HG03432 (cell line): ENCODE measurements around the gene GTF3C5.
A peak's percentile ranks its signal among the peaks of the same experiment; 100 is the strongest.
"Not testable (repeated sequence)": the region's sequence is repeated elsewhere in the genome, so short reads cannot be mapped to it uniquely, and the experiment has no call there.

Source experiments
- ATAC-seq: cut with Tn5 transposase; IDR thresholded peaks from one replicate; pipeline ENCODE4 v1.9.1; 2021; ENCODE audit warnings: mild to moderate bottlenecking, moderate library complexity; ENCODE audit not compliant: unreplicated experiment

GTF3C5 gene, protein sequence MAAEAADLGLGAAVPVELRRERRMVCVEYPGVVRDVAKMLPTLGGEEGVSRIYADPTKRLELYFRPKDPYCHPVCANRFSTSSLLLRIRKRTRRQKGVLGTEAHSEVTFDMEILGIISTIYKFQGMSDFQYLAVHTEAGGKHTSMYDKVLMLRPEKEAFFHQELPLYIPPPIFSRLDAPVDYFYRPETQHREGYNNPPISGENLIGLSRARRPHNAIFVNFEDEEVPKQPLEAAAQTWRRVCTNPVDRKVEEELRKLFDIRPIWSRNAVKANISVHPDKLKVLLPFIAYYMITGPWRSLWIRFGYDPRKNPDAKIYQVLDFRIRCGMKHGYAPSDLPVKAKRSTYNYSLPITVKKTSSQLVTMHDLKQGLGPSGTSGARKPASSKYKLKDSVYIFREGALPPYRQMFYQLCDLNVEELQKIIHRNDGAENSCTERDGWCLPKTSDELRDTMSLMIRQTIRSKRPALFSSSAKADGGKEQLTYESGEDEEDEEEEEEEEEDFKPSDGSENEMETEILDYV

DNA sequence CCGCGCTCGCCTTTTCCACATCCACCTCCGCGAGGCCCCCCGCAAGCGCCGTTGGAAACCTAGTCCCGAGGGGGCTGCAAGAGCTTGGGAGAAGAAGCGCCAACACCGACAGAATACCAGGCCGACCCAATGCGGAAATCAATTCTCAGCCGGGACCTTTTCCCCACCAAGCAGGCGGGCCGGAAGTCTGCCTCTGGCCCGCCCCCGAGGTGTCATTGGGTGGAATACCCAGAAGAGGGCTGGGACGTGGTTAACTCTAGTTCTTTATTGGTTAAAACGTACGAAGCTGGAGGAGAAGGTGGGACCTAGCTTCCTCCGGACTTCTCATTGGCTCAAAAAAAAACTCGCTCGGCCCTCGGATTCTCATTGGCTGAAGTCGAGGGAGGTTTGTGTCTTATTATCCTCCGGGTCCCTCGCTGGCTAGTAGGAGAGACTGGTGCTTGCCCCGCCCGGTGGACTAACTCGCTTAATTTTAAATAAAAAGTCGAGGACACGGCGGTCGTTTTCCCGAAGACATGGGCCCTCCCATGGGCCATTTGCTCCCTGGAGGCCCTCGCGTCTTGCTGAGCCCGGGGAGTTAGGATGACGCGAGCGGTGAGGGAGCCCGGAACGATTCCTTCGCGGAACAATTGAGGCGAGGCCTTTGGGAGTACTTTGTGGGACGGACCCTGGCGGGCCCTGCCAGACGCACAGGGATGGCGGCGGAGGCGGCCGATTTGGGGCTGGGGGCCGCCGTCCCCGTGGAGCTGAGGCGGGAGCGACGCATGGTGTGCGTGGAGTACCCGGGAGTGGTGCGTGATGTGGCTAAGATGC, at the start of gene GTF3C5:
TSS of gene GTF3C5 (plus strand) at position 681 of the 813 bp plus-strand sequence. CDS start at position 696, 15 bp downstream.
- peak; percentile 95 for ATAC-seq

DNA sequence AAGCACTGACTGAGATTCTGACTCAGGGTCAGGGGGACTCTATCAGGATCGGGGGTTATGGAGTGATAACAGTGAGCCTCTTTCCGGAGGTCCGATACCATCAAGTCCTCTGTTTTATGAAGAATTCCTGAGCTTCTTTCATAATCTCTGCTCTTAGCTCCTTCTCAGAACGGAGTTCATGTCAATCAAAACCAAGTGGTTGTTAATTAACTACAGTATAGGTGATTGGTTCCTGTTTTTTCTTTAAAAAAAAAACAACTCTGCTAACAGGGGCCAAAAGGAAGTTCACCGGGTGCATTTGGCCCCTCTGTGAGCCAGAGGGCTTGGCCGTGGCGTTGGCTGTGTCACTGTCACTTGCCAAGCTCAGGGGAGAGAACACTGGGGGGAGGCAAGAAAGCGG, 48.3 kb upstream of the GTF3C5 start:
- no peak for ATAC-seq

DNA sequence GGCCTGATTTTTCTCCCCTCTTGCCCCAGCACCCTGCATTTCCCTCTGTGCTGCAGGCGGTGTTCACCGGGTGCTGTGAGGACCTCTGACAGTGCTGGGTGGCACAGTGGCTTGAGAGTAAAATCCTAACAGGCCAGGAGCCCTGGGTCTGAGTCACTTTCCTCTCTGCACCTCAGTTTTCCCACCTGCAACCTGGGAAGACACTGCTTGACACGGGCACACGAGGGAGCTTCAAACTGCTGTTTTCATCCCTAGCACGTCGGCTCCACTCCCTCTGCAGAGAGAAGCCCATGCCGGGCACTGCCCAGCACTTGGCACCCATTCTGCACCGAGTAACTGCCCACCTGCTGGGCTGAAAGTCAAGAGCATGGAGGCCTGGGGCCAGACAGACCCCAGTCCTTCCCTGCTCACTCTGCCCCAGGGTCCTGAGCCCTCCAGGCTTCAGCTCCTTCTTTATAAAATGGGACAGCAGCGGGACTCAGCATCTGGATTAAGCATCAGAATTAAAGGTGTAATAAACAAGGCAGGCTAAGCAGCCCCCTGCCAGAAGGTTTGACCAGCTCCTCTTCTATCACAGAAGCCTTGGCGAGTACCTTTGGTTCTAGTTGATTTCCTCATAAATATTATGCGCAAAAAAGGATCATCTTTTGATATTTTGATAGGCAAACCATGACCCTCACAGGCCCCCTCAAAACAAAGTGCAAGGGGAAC, 47.2 kb upstream of the GTF3C5 start:
- ATAC-seq: no peak

DNA sequence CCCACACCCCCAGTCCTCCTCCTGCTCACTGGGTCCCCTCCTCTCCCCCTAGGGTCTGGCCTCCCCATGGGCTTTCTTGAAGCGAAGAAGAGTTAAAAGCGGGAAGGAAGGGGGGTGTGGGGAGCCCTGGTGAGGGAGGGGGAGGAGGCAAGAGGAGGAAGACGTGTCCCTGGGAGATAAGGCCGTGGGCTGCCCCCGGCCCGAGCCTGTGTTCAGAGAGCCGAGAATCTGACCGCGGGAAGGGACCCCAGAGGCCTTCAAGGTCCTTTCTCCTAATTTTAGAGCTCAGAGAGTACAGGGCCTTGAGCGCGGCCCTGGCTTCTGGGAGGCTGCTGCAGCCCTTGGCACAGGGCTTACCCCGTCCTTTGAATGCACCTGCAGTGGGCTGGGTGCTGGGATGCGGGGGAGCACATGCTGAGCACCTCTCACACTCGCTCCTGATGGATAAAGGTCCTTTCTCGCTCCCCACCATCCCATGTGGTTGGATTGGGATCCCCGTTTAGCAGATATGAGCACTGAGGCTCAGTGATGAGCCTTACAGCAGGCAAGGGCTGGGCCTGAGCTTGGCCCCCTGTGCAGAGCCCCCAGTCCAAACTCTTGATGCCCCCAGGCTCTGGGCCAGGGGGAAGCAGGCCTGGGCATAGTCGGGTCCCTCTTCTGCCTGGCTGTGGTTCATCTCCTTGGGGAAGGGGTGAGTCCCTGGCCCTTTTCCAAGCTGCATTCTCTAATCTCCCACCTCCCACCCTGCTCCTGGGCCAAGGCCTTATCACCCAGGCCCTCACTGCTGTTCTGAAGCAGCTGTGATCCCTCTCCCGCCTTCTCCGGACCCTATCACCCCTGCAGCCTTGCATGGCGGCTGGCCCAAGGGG, 46.4 kb upstream of the GTF3C5 start:
- ATAC-seq: no peak

DNA sequence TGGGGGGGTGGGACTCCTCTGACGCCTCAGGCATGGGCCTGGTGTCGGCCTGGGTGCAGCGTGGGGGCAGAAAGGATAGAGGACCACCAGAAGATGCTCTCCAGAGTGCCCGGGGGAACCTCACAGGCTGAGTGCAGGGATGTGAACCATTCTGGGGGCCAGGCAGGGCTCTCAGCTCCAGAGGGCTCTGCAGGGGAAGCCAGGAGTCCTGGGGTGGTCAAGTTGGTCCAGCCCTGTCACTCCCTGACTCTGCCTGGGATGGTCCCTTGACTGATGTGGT, 45.8 kb upstream of the GTF3C5 start:
- ATAC-seq: no peak

DNA sequence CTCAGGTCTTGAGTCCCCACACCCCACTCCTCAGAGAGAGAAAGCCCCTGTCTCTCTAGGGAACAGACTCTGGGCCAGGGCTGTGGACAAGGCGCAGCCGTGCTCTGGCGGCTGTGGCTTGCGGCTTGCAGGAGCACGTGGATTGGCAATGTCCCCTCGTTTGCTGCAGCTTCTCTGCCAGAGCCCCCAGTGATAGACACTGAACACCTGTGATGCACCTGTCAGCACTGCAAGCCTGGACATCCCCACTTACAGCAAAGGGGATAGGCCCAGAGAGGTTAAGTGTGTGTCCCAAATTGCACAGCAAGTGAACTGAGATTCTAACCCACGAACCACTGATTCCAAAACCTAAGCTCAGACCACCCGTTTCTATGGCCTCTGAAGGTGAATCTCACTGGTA, 45.3 kb upstream of the GTF3C5 start:
- no peak for ATAC-seq

DNA sequence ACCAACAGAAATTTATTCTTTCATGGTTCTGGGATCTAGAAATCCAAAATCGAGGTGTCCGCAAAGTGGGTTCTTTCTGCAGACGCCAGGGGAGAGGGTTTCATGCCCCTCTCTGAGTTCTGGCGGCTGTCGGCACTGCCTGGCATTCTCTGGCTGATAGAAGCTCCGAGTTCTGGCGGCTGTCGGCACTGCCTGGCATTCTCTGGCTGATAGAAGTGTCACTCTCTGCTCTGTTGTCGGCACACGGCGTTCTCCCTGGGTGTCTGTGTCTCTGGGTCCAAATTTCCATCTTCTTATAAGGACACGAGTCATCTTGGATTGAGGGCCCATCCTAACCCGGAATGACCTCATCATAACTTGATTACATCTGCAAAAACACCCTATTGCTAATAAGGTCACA, 44.7 kb upstream of the GTF3C5 start:
- ATAC-seq: no peak

DNA sequence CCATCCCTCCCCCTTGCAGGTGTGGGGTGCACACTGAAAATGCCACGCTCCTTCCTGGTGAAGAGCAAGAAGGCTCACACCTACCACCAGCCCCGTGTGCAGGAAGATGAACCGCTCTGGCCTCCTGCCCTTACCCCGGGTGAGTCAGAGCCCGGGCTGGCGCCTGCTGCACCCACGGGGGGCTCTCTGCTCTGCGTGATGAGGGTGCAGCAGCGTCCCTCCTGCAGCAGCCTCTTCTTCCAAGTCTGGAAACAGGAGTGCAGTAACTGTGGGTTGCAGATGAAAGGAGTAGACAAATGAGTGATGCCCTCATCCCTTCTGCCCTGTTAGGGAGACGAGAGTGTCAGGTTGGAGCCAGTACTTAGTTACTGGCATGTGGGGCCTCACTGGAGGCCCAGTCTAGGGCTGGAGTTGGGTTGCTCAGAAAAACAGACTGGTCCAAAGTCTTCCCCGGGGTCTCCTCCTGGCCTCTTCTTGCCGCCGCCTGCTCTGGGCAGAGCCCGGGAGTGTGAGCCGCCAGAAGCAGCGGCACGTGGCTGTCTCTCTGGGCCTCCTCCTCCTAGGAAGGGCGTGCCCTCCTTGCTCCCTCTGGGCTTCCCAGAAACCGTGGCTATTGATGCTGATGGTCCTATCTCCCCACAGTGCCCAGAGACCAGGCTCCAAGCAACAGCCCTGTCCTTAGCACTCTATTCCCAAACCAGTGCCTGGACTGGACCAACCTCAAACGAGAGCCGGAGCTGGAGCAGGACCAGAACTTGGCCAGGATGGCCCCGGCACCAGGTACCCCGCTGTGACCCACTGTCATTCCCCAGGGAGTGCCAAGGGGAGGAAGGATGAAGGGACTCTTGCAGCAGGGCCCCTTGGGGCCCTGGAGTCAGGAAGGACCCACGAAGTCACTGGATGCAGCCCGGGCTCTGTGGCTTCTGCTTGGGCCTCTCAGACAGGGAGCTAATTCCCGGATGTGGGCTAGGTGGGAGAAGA, 43.9 kb upstream of the GTF3C5 start:
- ATAC-seq: no peak

DNA sequence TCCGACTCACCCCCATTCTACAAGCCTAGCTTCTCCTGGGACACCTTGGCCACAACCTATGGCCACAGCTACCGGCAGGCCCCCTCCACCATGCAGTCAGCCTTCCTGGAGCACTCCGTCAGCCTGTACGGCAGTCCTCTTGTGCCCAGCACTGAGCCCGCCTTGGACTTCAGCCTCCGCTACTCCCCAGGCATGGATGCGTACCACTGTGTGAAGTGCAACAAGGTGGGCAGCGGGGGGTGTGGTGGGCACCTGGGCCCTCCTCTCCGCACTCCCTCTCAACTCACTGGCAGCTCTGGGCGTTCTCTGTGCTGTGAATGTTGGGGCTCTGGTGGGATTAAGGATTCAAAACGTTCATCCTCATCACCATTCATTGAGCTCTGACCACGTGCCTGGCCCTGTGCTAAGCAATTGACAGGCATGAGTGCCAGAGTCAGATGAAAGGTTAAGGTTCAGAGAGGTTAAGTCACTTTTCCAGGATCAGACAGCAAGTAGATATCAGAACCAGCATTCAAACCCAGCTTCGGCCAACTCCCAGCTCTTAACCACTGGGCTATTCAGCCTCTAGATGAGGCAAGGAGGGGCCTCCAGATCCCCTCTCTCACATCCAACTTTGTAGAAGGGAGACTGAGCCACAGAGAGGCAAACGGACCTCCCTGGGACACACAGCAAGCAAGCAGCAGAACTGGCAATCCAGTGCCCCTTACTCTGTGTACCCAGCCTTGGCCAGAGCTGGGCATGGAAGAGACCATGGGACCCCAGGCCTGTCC, 42.4 kb upstream of the GTF3C5 start:
- ATAC-seq: no peak

DNA sequence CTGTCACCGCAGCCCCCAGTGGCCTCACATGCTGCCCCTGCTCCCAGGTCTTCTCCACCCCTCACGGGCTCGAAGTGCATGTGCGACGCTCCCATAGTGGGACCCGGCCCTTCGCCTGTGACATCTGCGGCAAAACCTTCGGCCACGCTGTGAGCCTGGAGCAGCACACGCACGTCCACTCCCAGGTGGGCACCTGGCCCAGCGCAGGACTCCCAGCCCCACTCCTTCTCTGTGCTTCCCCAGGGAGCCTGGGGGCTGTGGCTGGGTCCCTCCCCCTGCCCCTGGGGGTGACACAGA, 41.8 kb upstream of the GTF3C5 start:
- no peak for ATAC-seq

DNA sequence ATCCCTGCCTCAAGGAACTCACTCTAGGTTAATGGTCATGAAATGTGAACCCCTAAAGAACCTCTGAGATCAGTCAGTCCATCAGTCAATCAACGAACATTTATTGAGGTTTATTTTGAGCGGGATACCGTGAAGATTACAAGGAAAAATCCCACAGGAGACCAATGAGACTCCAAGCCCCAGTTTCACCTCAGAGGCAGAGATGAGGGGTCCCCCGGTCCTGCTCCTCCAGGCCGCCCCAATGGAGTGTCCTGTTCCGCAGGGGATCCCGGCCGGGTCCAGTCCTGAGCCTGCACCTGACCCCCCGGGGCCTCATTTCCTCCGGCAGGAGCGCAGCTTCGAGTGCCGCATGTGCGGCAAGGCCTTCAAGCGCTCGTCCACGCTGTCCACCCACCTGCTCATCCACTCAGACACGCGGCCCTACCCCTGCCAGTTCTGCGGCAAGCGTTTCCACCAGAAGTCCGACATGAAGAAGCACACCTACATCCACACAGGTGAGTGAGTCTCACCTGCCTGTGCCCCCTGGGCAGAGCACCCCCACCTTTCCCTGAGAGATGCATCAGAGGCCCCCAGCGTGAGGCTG, 41.3 kb upstream of the GTF3C5 start:
- ATAC-seq: no peak

DNA sequence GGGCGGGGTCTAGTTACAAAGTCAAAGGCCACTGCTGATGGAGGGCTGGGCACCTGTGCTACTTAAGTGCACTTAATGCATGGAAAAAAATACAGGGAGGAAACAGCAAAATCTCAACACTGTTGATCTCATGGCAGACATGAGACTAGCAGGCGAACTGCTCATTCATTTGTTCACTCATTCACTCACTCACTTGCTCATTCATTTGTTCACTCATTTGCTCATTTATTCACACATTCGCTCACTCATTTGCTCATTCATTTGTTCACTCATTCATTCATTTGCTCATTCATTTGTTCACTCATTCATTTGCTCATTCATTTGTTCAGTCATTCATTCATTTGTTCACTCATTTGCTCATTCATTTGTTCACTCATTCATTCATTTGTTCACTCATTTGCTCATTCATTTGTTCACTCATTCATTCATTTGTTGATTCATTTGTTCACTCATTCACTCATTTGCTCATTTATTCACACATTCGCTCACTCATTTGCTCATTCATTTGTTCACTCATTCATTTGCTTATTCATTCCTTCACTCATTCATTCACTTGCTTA, 40.7 kb upstream of the GTF3C5 start:
- ATAC-seq: not testable (repeated sequence)

DNA sequence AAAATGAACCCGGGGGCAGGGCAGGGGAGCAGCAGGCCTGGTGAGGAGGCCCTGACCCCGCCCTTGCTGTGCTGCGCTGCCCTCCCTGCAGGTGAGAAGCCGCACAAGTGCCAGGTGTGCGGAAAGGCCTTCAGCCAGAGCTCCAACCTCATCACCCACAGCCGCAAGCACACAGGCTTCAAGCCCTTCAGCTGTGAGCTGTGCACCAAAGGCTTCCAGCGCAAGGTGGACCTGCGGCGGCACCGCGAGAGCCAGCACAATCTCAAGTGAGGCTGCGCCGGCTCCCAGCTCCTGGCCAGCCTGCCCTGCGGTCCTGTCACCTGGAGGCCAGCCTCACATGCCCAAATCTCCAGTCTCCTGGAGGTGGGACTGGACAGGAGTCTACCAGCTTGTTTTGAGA, 40.0 kb upstream of the GTF3C5 start:
- no peak for ATAC-seq

DNA sequence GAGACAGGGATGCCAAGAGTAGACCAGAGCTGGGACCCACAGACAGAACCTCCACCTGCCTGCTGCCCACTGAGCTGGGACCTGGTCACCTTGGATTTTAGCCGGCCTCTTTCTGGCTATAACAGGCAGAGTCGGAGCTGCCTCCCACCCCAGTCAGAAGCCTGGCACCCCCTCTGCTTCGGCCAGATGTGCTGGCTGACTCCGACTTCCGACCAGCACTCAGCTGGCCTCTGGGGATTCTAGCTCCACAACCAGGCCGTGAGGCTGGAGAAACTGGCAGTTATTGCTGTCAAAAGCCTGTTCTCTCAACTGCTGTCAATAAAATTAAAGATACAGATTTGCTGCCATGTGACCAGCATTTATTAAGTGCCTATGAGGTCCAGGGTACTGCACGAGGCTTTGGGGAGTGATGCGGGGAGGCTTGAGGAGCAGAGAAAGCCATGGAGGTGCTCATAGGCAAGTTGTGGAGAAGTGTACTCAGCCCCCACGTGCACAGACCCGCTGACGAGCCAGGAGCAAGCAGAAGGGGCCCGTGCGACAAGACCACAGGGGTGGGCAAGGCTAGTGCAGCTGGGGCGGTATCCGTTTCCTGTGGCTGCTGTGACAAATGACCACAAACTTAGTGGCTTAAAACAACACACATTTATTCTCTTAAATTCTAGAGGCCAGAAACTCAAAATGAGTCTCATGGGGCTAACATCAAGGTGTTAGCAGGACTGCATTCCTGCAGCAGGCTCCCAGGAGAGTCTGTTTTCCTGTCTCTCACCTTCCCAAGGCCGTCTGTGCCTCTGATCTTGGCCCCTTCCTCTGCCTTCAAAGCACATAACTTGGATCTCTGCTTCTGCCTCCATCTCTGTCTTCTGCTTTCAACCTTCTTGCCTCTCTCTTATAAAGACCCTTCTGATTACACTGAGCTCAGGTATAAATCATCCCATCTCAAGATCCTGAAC, 39.2 kb upstream of the GTF3C5 start:
- no peak for ATAC-seq

DNA sequence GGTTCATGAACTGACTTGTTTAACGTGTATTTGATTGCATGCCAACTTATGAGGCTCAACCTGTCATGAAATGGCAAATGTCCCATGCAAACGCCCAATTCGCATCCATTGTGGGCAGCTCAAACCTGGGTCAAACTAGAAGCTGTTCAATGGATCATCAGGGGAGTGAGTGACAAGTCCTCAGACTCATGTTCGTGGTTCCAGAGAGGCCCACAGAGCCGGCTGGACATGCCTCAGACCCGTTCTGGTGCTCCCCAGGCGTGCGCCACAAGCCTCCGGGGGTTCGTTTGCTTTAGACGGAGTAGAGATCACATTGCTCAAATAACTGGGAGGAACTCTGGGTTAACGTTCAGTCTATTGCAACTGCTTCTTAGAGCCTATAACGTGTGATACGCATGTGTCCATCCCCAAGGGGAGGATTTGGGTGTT, 37.3 kb upstream of the GTF3C5 start:
- no peak for ATAC-seq

DNA sequence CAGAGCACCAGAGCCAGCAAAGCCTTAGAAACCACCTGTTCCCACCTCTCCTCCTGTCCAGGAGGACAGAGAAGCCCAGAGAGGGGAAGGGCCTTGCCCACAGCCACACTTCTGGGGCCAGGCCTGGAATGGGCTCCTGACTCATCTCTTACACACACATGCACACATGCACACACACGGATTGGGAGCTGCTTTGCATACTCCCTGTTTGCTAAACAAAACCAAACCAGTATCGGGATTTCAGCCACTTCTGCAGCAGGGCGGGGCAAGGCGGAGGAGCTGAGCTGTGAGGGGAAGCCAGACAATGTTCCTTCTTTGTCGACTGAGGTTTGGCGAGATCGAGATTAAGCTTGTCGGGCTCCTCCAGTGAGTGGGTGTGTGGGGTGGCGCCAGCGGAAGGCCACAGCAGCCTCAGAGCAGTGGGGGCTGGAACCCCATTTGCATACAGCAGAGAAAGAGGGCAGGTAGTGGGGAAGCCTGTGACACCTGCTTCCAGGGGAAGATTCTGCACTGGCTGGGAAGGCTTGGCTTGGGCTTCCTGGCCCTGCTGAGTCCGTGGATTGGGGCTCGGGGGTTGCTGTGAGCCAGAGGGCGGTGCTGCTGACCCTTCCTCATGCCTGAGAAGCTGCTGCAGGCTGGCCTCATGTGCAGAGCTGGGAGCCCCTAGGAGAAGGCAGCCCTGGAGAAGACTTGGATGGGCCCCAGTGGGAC, 36.2 kb upstream of the GTF3C5 start:
- no peak for ATAC-seq

DNA sequence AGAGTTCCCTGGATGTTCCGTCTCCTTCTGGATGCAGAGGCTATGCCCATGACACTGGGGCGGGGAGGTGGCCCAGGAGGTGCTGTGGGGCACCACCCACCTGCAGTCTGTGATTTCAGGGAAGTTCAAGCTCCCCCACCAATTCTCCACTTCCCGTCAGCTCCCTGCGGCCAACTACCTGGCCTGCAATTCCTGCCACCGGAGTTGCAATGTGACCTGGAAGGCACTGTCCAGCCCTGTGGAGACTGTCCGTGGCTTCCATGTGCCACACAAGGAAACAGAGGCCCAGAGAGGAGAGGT, 35.7 kb upstream of the GTF3C5 start:
- ATAC-seq: no peak
